H1 (cell line): ENCODE data around the gene ZSCAN5A. TPM values are rescaled to one million over a fixed set of nuclear protein-coding genes. Genes with fewer than 3 reads are reported as not detected.

Experiments
- CTCF ChIA-PET: fragments of 300-600 bp; sonication (Branson Sonifier 250); formaldehyde crosslinking; loops from one replicate; lab custom pipeline; 2021; ENCODE audit not compliant: partially characterized antibody; lab: Charles Lee
- POLR2A ChIA-PET: fragments of 300-600 bp; sonication (Branson Sonifier 250); formaldehyde crosslinking; loops from one replicate; lab custom pipeline; 2021; ENCODE audit warnings: inconsistent platforms; ENCODE audit not compliant: partially characterized antibody; lab: Charles Lee
- DNase-seq, 2 experiments: peaks; one replicate each; pipeline versions ENCODE4 v3.0.0 to v3.0.0-alpha.2; 2010 to 2022; ENCODE audit warnings: low spot score in 2 of 2, low read depth in 1 of 2, mixed read lengths in 1 of 2
- FAIRE-seq: peaks from 2 replicates; lab custom pipeline; 2011; peaks lifted over from hg19 to GRCh38; lab: Jason Lieb, UNC
- H2AFZ ChIP-seq: 2 replicates; pipeline ENCODE4 v1.8.1; 2012; ENCODE audit warnings: low read length, inconsistent platforms
- H2AK5ac ChIP-seq: 2 replicates; pipeline ENCODE4 v1.6.1; 2013; ENCODE audit warnings: low read depth, low read length
- H2BK120ac ChIP-seq: replicated peaks from 2 replicates; pipeline ENCODE3; 2013; ENCODE audit warnings: low read depth, low read length, inconsistent platforms
- H2BK12ac ChIP-seq: 2 replicates; pipeline ENCODE4 v1.6.1; 2013; ENCODE audit warnings: low read depth, low read length
- H2BK15ac ChIP-seq: 2 replicates; pipeline ENCODE4 v1.6.1; 2013; ENCODE audit warnings: low read length
- H2BK20ac ChIP-seq: 2 replicates; pipeline ENCODE4 v1.6.1; 2013; ENCODE audit warnings: low read length
- H2BK5ac ChIP-seq: 2 replicates; pipeline ENCODE4 v1.6.1; 2013; ENCODE audit warnings: low read depth, low read length
- H3K14ac ChIP-seq: 2 replicates; pipeline ENCODE4 v1.6.1; 2013; ENCODE audit warnings: inconsistent platforms; ENCODE audit not compliant: insufficient read length
- H3K18ac ChIP-seq: 2 replicates; pipeline ENCODE4 v1.6.1; 2013; ENCODE audit warnings: low read length; ENCODE audit errors: extremely low read depth
- H3K23ac ChIP-seq: 2 replicates; pipeline ENCODE4 v1.6.1; 2013; ENCODE audit warnings: inconsistent platforms; ENCODE audit not compliant: insufficient read length
- H3K23me2 ChIP-seq: 2 replicates; pipeline ENCODE4 v1.6.1; 2013; ENCODE audit warnings: low read depth, low read length
- H3K27ac ChIP-seq: 2 replicates; pipeline ENCODE4 v1.6.1; 2011; ENCODE audit warnings: low read depth, low read length, inconsistent platforms
- H3K27me3 ChIP-seq, 4 experiments: replicated peaks in 1 of 4; 1 replicate in 1 of 4; 2 replicates in 3 of 4; pipeline versions ENCODE4 v1.6.1 to v1.8.1; 2011 to 2013; ENCODE audit warnings: low read length in 3 of 4, mild to moderate bottlenecking in 3 of 4, inconsistent platforms in 2 of 4, mixed read lengths in 2 of 4, moderate library complexity in 1 of 4; ENCODE audit not compliant: control insufficient read depth in 3 of 4, insufficient read depth in 3 of 4; ENCODE audit errors: extremely low read depth in 1 of 4
- H3K36me3 ChIP-seq, 4 experiments: 2 replicates each; pipeline versions ENCODE4 v1.6.1 to v1.8.1; 2011 to 2013; ENCODE audit warnings: mild to moderate bottlenecking in 4 of 4, low read length in 3 of 4, moderate library complexity in 2 of 4, control low read depth in 1 of 4, inconsistent platforms in 1 of 4; ENCODE audit not compliant: insufficient read depth in 4 of 4, control insufficient read depth in 2 of 4
- H3K4ac ChIP-seq: replicated peaks from 2 replicates; pipeline ENCODE3; 2013; ENCODE audit warnings: low read length, low read depth, mixed read lengths, inconsistent platforms; ENCODE audit not compliant: insufficient read length
- H3K4me1 ChIP-seq, 4 experiments: replicated peaks in 1 of 4; 1 replicate in 1 of 4; 2 replicates in 3 of 4; pipeline versions ENCODE4 v1.6.1 to v1.8.1; 2011 to 2013; ENCODE audit warnings: low read length in 3 of 4, inconsistent platforms in 2 of 4, mixed read lengths in 1 of 4; ENCODE audit not compliant: insufficient read depth in 4 of 4, control insufficient read depth in 3 of 4
- H3K4me2 ChIP-seq, 2 experiments: 2 replicates each; pipeline versions ENCODE4 v1.6.1 to v1.8.1; 2011 to 2013; ENCODE audit warnings: low read depth in 2 of 2, low read length in 2 of 2, control low read depth in 1 of 2, inconsistent platforms in 1 of 2, mild to moderate bottlenecking in 1 of 2; ENCODE audit not compliant: insufficient read depth in 1 of 2
- H3K4me3 ChIP-seq, 4 experiments: fragments of 200-600, 300-600 bp in 1 of 4; sonication (generic), shearing (Covaris generic), sonication (Bioruptor Twin) in 1 of 4; 2 replicates each; pipeline versions ENCODE4 v1.5.1 to v1.8.1; 2011 to 2016; ENCODE audit warnings: low read length in 4 of 4, low read depth in 3 of 4, control low read depth in 2 of 4, inconsistent platforms in 2 of 4, mild to moderate bottlenecking in 2 of 4, mixed read lengths in 1 of 4, moderate library complexity in 1 of 4; ENCODE audit not compliant: insufficient read depth in 2 of 4; ENCODE audit errors: extremely low read depth in 1 of 4
- H3K56ac ChIP-seq: replicated peaks from 2 replicates; pipeline ENCODE3; 2013; ENCODE audit warnings: low read depth, mild to moderate bottlenecking, mixed read lengths, low read length, inconsistent platforms; ENCODE audit not compliant: insufficient read length
- H3K79me1 ChIP-seq: 2 replicates; pipeline ENCODE4 v1.6.1; 2013; ENCODE audit warnings: low read depth, low read length, control low read depth
- H3K79me2 ChIP-seq, 2 experiments: 2 replicates each; pipeline versions ENCODE4 v1.6.1 to v1.8.1; 2012 to 2013; ENCODE audit warnings: low read length in 2 of 2, mild to moderate bottlenecking in 2 of 2, inconsistent platforms in 1 of 2; ENCODE audit not compliant: insufficient read depth in 2 of 2, control insufficient read depth in 1 of 2
- H3K9ac ChIP-seq, 4 experiments: replicated peaks in 1 of 4; 1 replicate in 1 of 4; 2 replicates in 3 of 4; pipeline versions ENCODE4 v1.6.1 to v1.8.1; 2011 to 2013; ENCODE audit warnings: low read depth in 3 of 4, low read length in 3 of 4, control low read depth in 2 of 4, mild to moderate bottlenecking in 2 of 4, moderate library complexity in 2 of 4, inconsistent platforms in 1 of 4; ENCODE audit errors: extremely low read depth in 1 of 4
- H3K9me3 ChIP-seq, 2 experiments: 2 replicates each; pipeline versions ENCODE4 v1.6.1 to v1.8.1; 2012 to 2013; ENCODE audit warnings: mild to moderate bottlenecking in 2 of 2, moderate library complexity in 2 of 2, control low read depth in 1 of 2, inconsistent platforms in 1 of 2, low read depth in 1 of 2, low read length in 1 of 2, mixed read lengths in 1 of 2; ENCODE audit not compliant: insufficient read depth in 2 of 2
- H4K20me1 ChIP-seq, 2 experiments: replicated peaks in 1 of 2; 2 replicates each; pipeline versions ENCODE3 to v1.8.1; 2011 to 2013; ENCODE audit warnings: inconsistent platforms in 2 of 2, low read length in 2 of 2, mild to moderate bottlenecking in 1 of 2; ENCODE audit not compliant: insufficient read depth in 2 of 2, control insufficient read depth in 1 of 2
- H4K5ac ChIP-seq: 2 replicates; pipeline ENCODE4 v1.6.1; 2013; ENCODE audit warnings: low read length, low read depth, mixed read lengths, inconsistent platforms; ENCODE audit not compliant: insufficient read length
- H4K8ac ChIP-seq: 2 replicates; pipeline ENCODE4 v1.8.0; 2013; ENCODE audit warnings: mild to moderate bottlenecking, moderate library complexity, low read length, inconsistent platforms; ENCODE audit not compliant: insufficient read depth; ENCODE audit errors: extremely low read depth
- H4K91ac ChIP-seq: replicated peaks from 2 replicates; pipeline ENCODE3; 2013; ENCODE audit warnings: low read length, mixed read lengths, inconsistent platforms; ENCODE audit not compliant: insufficient read length
- CHD1 ChIP-seq: IDR thresholded peaks from 2 replicates; pipeline ENCODE4 v1.6.1; 2012; ENCODE audit warnings: low read depth, low read length, improper control_type of control experiment
- EGR1 ChIP-seq: IDR thresholded peaks from 2 replicates; pipeline ENCODE4 v1.6.1; 2011; ENCODE audit warnings: low read depth, low read length, borderline replicate concordance
- FOSL1 ChIP-seq: IDR thresholded peaks from 2 replicates; pipeline ENCODE4 v1.6.1; 2011; ENCODE audit warnings: mild to moderate bottlenecking, low read depth, low read length, moderate library complexity; ENCODE audit not compliant: insufficient read depth
- GABPA ChIP-seq: IDR thresholded peaks from 2 replicates; pipeline ENCODE4 v1.6.1; 2011; ENCODE audit warnings: mild to moderate bottlenecking, low read length, moderate library complexity, borderline replicate concordance; ENCODE audit not compliant: insufficient read depth
- NANOG ChIP-seq: IDR thresholded peaks from 2 replicates; pipeline ENCODE4 v1.6.1; 2011; ENCODE audit warnings: low read length, low read depth, mild to moderate bottlenecking, inconsistent platforms; ENCODE audit not compliant: insufficient read depth, poor library complexity, severe bottlenecking
- POLR2AphosphoS5 ChIP-seq: IDR thresholded peaks from 2 replicates; pipeline ENCODE4 v1.6.1; 2011; ENCODE audit warnings: low read depth, low read length
- SAP30 ChIP-seq: fragments of 300-600 bp; sonication (generic); IDR thresholded peaks from 2 replicates; pipeline ENCODE4 v1.7.1; 2012; ENCODE audit warnings: low read length, moderate library complexity, mild to moderate bottlenecking, inconsistent platforms; ENCODE audit not compliant: insufficient read depth, insufficient replicate concordance
- SIX5 ChIP-seq: IDR thresholded peaks from 2 replicates; pipeline ENCODE4 v1.6.1; 2011; ENCODE audit warnings: mild to moderate bottlenecking, low read depth, low read length
- SP1 ChIP-seq: IDR thresholded peaks from 2 replicates; pipeline ENCODE4 v1.6.1; 2011; ENCODE audit warnings: low read depth, low read length
- WGBS, 2 experiments: shearing (Covaris generic) in 1 of 2; methylation state at CpG; one replicate each; pipeline versions ENCODE4 v1.1.6 to v1.1.7; 2013 to 2015; ENCODE audit warnings: low lambda C conversion rate in 2 of 2, mixed read lengths in 2 of 2, inconsistent platforms in 1 of 2, low coverage in 1 of 2, missing lambda C conversion rate in 1 of 2; ENCODE audit not compliant: insufficient replicate concordance in 2 of 2, insufficient coverage in 1 of 2, insufficient read length in 1 of 2; ENCODE audit errors: extremely low coverage in 1 of 2, missing lambda C conversion rate in 1 of 2; 5-methylcytosine and 5-hydroxymethylcytosine counted together
- polyA plus RNA-seq, 7 experiments: library from polyadenylated mRNA; depleted of rRNA in 3 of 7; stranded (reverse) in 5 of 7; unstranded in 2 of 7; fragments of >200 nt in 5 of 7; fragments of 200-250 nt in 2 of 7; gene quantifications; 1 replicate in 5 of 7; 2 replicates in 1 of 7; 4 replicates in 1 of 7; pipeline versions ENCODE4 v1.2.1 to v1.2.3, GENCODE V29; 2011 to 2013; ENCODE audit warnings: missing spikeins in 2 of 7, mixed read lengths in 2 of 7
- total RNA-seq: library from RNA; stranded (reverse); fragmentation: NEBNext Ultra II Directional; extraction: Animal tissue kit (Norgen Biotek cat#: 25700); gene quantifications from 2 replicates; pipeline ENCODE4 v1.2.1, GENCODE V29; 2021
- TF ChIP-seq, protein P1 (sequence below): IDR thresholded peaks from 2 replicates; pipeline ENCODE4 v1.6.1; 2011; ENCODE audit warnings: low read depth, mild to moderate bottlenecking, low read length; ENCODE audit not compliant: insufficient read depth
- TF ChIP-seq, protein P2 (sequence below): IDR thresholded peaks from 2 replicates; pipeline ENCODE4 v1.6.1; 2012; ENCODE audit warnings: low read length, inconsistent platforms

ZSCAN5A gene
- total and polyA plus RNA-seq, 2 of the 8 experiments (the other 6 are each of a cell fraction or from before 2014, with no cell fraction given) = 8.6 to 11.0 TPM

DNA sequence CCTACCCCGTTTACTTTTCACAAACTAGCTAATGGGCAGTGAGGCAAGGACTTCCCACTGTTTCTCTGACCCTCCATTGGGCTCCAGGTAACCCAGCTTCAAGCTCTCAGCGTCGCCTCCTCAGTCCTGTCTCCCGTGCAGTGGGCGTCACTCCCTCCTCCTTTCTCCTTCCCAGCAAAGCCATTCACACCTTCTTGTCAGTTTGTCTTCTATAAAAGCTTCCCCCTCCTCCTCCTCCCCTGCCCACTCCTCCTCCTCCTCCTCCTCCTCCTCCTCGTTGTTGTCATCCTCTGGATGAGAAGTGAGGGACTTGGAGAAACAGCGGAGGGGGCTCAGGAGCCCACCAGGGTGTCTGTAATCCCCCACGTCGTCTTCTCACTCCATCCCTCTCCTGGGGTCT lies 140.6 kb downstream of the ZSCAN5A start:
- Histone ChIP-seq H3K9ac (no peak overlapping the region), H2BK20ac (no peak overlapping the region), H4K5ac (no peak overlapping the region), H3K9me3 (no peaks in the 10 kb centered on the region), H3K18ac (no peak overlapping the region), H3K27ac (no peak overlapping the region), H3K4me3 (no peak overlapping the region), H2BK120ac (no peak overlapping the region), H4K8ac (no peak overlapping the region), H2BK5ac (no peak overlapping the region), H2AK5ac (no peak overlapping the region), H3K23me2 (no peaks in the 10 kb centered on the region), H4K91ac (no peak overlapping the region), H3K79me2 (no peaks in the 10 kb centered on the region), H2AFZ (no peak overlapping the region), H3K56ac (no peak overlapping the region), H3K36me3 (no peaks in the 10 kb centered on the region), H3K4me2 (no peak overlapping the region), H3K79me1 (no peaks in the 10 kb centered on the region), H2BK15ac (no peak overlapping the region), H3K4me1 (peaks cover 0 to 3% (median 0%) of the 10 kb centered on the region in 4 experiments; a peak in 1 of 7 replicates), H2BK12ac (no peak overlapping the region), H3K14ac (no peak overlapping the region), H3K27me3 (no peaks in the 10 kb centered on the region), H3K23ac (no peak overlapping the region), H4K20me1 (no peaks in the 10 kb centered on the region), H3K4ac (no peak overlapping the region)
- FAIRE-seq = no peak
- WGBS, 2 experiments = 73% methylated on average over 8 of the region's 9 CpGs; no CpG with 5 or more reads in 1 of the 2 experiments
- no peak for DNase-seq
- POLR2A ChIA-PET = interaction anchor here (1.1 kb wide), 1 partner anchor 93 kb away, joined by 4 read pairs; no protein-coding TSS in a partner anchor
- CTCF ChIA-PET = interaction anchor here (0.8 to 13.8 kb wide), 14 partner anchors 11 to 542 kb away, joined by 3 to 137 read pairs (median 5); no protein-coding TSS in a partner anchor
- TF ChIP-seq GABPA (no peak), SAP30 (no peak), POLR2AphosphoS5 (no peak), CHD1 (no peak), SP1 (no peak), FOSL1 (no peak), NANOG (no peak), EGR1 (no peak), SIX5 (no peak)
- TF ChIP-seq, protein P1, sequence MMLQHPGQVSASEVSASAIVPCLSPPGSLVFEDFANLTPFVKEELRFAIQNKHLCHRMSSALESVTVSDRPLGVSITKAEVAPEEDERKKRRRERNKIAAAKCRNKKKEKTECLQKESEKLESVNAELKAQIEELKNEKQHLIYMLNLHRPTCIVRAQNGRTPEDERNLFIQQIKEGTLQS = no peak
- TF ChIP-seq, protein P2, sequence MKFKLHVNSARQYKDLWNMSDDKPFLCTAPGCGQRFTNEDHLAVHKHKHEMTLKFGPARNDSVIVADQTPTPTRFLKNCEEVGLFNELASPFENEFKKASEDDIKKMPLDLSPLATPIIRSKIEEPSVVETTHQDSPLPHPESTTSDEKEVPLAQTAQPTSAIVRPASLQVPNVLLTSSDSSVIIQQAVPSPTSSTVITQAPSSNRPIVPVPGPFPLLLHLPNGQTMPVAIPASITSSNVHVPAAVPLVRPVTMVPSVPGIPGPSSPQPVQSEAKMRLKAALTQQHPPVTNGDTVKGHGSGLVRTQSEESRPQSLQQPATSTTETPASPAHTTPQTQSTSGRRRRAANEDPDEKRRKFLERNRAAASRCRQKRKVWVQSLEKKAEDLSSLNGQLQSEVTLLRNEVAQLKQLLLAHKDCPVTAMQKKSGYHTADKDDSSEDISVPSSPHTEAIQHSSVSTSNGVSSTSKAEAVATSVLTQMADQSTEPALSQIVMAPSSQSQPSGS = no peak
